Stimulated activated memory B cell treated with anti-CD40 and anti-IgM and Interleukin-4, amounts not matched to agents 10 μg/mL and 1 μg/mL and 100 μg/mL, for 72 hours (primary cell): ENCODE data around the gene CDK18.

ENCODE experiments used
- ATAC-seq: fragments of 150-1000 bp; cut with Tn5 transposase; 2 replicates; pipeline ENCODE4 v1.10.0; 2021
- H3K27ac Mint-ChIP-seq: one replicate; pipeline ENCODE4 v1.8.0; 2022; ENCODE audit warnings: mild to moderate bottlenecking, mixed read lengths
- H3K27me3 Mint-ChIP-seq: one replicate; pipeline ENCODE4 v1.8.0; 2022; ENCODE audit warnings: mixed read lengths
- H3K36me3 Mint-ChIP-seq: one replicate; pipeline ENCODE4 v1.8.0; 2022; ENCODE audit warnings: mixed read lengths
- H3K4me1 Mint-ChIP-seq: one replicate; pipeline ENCODE4 v1.8.0; 2022; ENCODE audit warnings: mixed read lengths
- H3K4me3 Mint-ChIP-seq: one replicate; pipeline ENCODE4 v1.8.0; 2022; ENCODE audit warnings: mild to moderate bottlenecking, moderate library complexity, mixed read lengths
- H3K9me3 Mint-ChIP-seq: one replicate; pipeline ENCODE4 v1.8.0; 2022; ENCODE audit warnings: mixed read lengths

The CDK18 gene

GRCh38 chr1:205508227-205508714 is 3.8 kb downstream of the CDK18 start:
- H3K4me1 Mint-ChIP-seq, result peaks cover 9% of the 10 kb centered on the region
- H3K27ac Mint-ChIP-seq, result no peak overlapping the region
- peaks cover 18% of the 10 kb centered on the region for H3K27me3 Mint-ChIP-seq
- no peaks in the 10 kb centered on the region for H3K9me3 Mint-ChIP-seq
- H3K36me3 Mint-ChIP-seq, result no peaks in the 10 kb centered on the region
- H3K4me3 Mint-ChIP-seq, result no peak overlapping the region
- ATAC-seq, result no peak

GRCh38 chr1:205510308-205510950 is 6.0 kb downstream of the CDK18 start:
- Mint-ChIP-seq H3K9me3 (no peaks in the 10 kb centered on the region), H3K27me3 (peaks cover 10% of the 10 kb centered on the region), H3K27ac (no peak overlapping the region), H3K4me1 (peaks cover 8% of the 10 kb centered on the region), H3K36me3 (no peaks in the 10 kb centered on the region), H3K4me3 (no peak overlapping the region)
- no peak for ATAC-seq

GRCh38 chr1:205510951-205511330 is 6.5 kb downstream of the CDK18 start:
- H3K36me3 Mint-ChIP-seq, result no peaks in the 10 kb centered on the region
- peaks cover 6% of the 10 kb centered on the region for H3K4me1 Mint-ChIP-seq
- no peak overlapping the region for H3K4me3 Mint-ChIP-seq
- no peak for ATAC-seq
- H3K9me3 Mint-ChIP-seq, result no peaks in the 10 kb centered on the region
- no peak overlapping the region for H3K27ac Mint-ChIP-seq
- H3K27me3 Mint-ChIP-seq, result peaks cover 8% of the 10 kb centered on the region

GRCh38 chr1:205512059-205513045 is 7.9 kb downstream of the CDK18 start:
- H3K36me3 Mint-ChIP-seq, result no peaks in the 10 kb centered on the region
- ATAC-seq, result no peak
- peak overlapping the region; percentile 23 for H3K27ac Mint-ChIP-seq
- peaks cover 8% of the 10 kb centered on the region for H3K27me3 Mint-ChIP-seq
- H3K4me3 Mint-ChIP-seq, result no peak overlapping the region
- H3K4me1 Mint-ChIP-seq, result peaks cover 6% of the 10 kb centered on the region
- no peaks in the 10 kb centered on the region for H3K9me3 Mint-ChIP-seq

- Mint-ChIP-seq H3K27ac (no peak overlapping the region), H3K4me3 (no peak overlapping the region), H3K9me3 (no peaks in the 10 kb centered on the region), H3K27me3 (no peaks in the 10 kb centered on the region), H3K4me1 (peaks cover 6% of the 10 kb centered on the region), H3K36me3 (no peaks in the 10 kb centered on the region)
- no peak for ATAC-seq
Measured at GRCh38 chr1:205513774-205514173, 9.3 kb downstream of the CDK18 start.

- peaks cover 6% of the 10 kb centered on the region for H3K4me1 Mint-ChIP-seq
- H3K4me3 Mint-ChIP-seq, result no peak overlapping the region
- H3K36me3 Mint-ChIP-seq, result no peaks in the 10 kb centered on the region
- no peak overlapping the region for H3K27ac Mint-ChIP-seq
- no peak for ATAC-seq
- peaks cover under 1% of the 10 kb centered on the region for H3K27me3 Mint-ChIP-seq
- H3K9me3 Mint-ChIP-seq, result no peaks in the 10 kb centered on the region
Measured at GRCh38 chr1:205514211-205515142, 10.0 kb downstream of the CDK18 start.

GRCh38 chr1:205515781-205516253 is 11.3 kb downstream of the CDK18 start:
- Mint-ChIP-seq H3K27me3 (peaks cover 10% of the 10 kb centered on the region), H3K4me3 (no peak overlapping the region), H3K27ac (no peak overlapping the region), H3K36me3 (no peaks in the 10 kb centered on the region), H3K9me3 (no peaks in the 10 kb centered on the region), H3K4me1 (peaks cover 6% of the 10 kb centered on the region)
- no peak for ATAC-seq

GRCh38 chr1:205516362-205516761 is 11.9 kb downstream of the CDK18 start:
- H3K4me3 Mint-ChIP-seq, result no peak overlapping the region
- no peak for ATAC-seq
- H3K4me1 Mint-ChIP-seq, result peaks cover 6% of the 10 kb centered on the region
- H3K27ac Mint-ChIP-seq, result no peak overlapping the region
- peaks cover 11% of the 10 kb centered on the region for H3K27me3 Mint-ChIP-seq
- no peaks in the 10 kb centered on the region for H3K36me3 Mint-ChIP-seq
- no peaks in the 10 kb centered on the region for H3K9me3 Mint-ChIP-seq

GRCh38 chr1:205517288-205517687 is 12.8 kb downstream of the CDK18 start:
- H3K27ac Mint-ChIP-seq, result no peak overlapping the region
- peaks cover 6% of the 10 kb centered on the region for H3K4me1 Mint-ChIP-seq
- H3K9me3 Mint-ChIP-seq, result no peaks in the 10 kb centered on the region
- H3K36me3 Mint-ChIP-seq, result no peaks in the 10 kb centered on the region
- H3K4me3 Mint-ChIP-seq, result no peak overlapping the region
- H3K27me3 Mint-ChIP-seq, result peaks cover 16% of the 10 kb centered on the region
- ATAC-seq, result no peak

- Mint-ChIP-seq H3K27me3 (peaks cover 16% of the 10 kb centered on the region), H3K4me3 (no peak overlapping the region), H3K27ac (no peak overlapping the region), H3K9me3 (no peaks in the 10 kb centered on the region), H3K4me1 (peaks cover 6% of the 10 kb centered on the region), H3K36me3 (no peaks in the 10 kb centered on the region)
- no peak for ATAC-seq
Measured at GRCh38 chr1:205517763-205518162, 13.3 kb downstream of the CDK18 start.

- Mint-ChIP-seq H3K27ac (no peak overlapping the region), H3K9me3 (no peaks in the 10 kb centered on the region), H3K4me1 (peaks cover 6% of the 10 kb centered on the region), H3K36me3 (no peaks in the 10 kb centered on the region), H3K4me3 (no peak overlapping the region), H3K27me3 (peaks cover 16% of the 10 kb centered on the region)
- ATAC-seq, result no peak
Measured at GRCh38 chr1:205518661-205519540, 14.4 kb downstream of the CDK18 start.

- ATAC-seq, result no peak
- no peak overlapping the region for H3K4me3 Mint-ChIP-seq
- no peak overlapping the region for H3K27ac Mint-ChIP-seq
Measured at GRCh38 chr1:205519541-205520131, 15.2 kb downstream of the CDK18 start.

GRCh38 chr1:205520709-205521108 is 16.2 kb downstream of the CDK18 start:
- Mint-ChIP-seq H3K36me3 (no peaks in the 10 kb centered on the region), H3K27ac (no peak overlapping the region), H3K4me3 (no peak overlapping the region), H3K4me1 (no peaks in the 10 kb centered on the region), H3K27me3 (peaks cover 16% of the 10 kb centered on the region), H3K9me3 (no peaks in the 10 kb centered on the region)
- ATAC-seq, result no peak

More at GRCh38 chr1:205519541-205520131, 15.2 kb downstream of the CDK18 start:
- Mint-ChIP-seq H3K27me3 (peaks cover 16% of the 10 kb centered on the region), H3K4me1 (peaks cover 4% of the 10 kb centered on the region), H3K36me3 (no peaks in the 10 kb centered on the region), H3K9me3 (no peaks in the 10 kb centered on the region)

- H3K4me3 Mint-ChIP-seq, result no peak overlapping the region
- H3K9me3 Mint-ChIP-seq, result no peaks in the 10 kb centered on the region
- no peak for ATAC-seq
- no peaks in the 10 kb centered on the region for H3K36me3 Mint-ChIP-seq
- H3K27ac Mint-ChIP-seq, result no peak overlapping the region
- no peaks in the 10 kb centered on the region for H3K4me1 Mint-ChIP-seq
- H3K27me3 Mint-ChIP-seq, result peaks cover 16% of the 10 kb centered on the region
Measured at GRCh38 chr1:205521686-205522085, 17.2 kb downstream of the CDK18 start.
